Sigmoid colon (tissue), 7 donors: ENCODE results near the gene MAST4. TPM values are rescaled to one million over a fixed set of nuclear protein-coding genes. Genes with fewer than 3 reads are reported as not detected.

Experiments
- DNase-seq: peaks from one replicate; pipeline ENCODE4 v3.0.0-alpha.2; 2019
- H3K27ac ChIP-seq, 4 donors: fragments of 200-600 bp; sonication (generic); one replicate each; pipeline ENCODE4 v1.5.1; 2016 to 2019; ENCODE audit warnings: mild to moderate bottlenecking in 1 of 4
- H3K27me3 ChIP-seq, 3 donors: fragments of 200-600 bp; sonication (generic); one replicate each; pipeline ENCODE4 v1.5.1; 2019; ENCODE audit warnings: mild to moderate bottlenecking in 1 of 3
- H3K36me3 ChIP-seq, 4 donors: fragments of 200-600 bp; sonication (generic); one replicate each; pipeline ENCODE4 v1.5.1; 2016 to 2019
- H3K4me1 ChIP-seq, 4 donors: fragments of 200-600 bp; sonication (generic); one replicate each; pipeline ENCODE4 v1.5.1; 2017 to 2019
- H3K4me3 ChIP-seq, 4 donors: fragments of 200-600 bp; sonication (generic); one replicate each; pipeline ENCODE4 v1.5.1; 2017 to 2019; ENCODE audit warnings: mild to moderate bottlenecking in 2 of 4, moderate library complexity in 1 of 4
- H3K9me3 ChIP-seq, 4 donors: fragments of 200-600 bp in 3 of 4; sonication (generic) in 3 of 4; one replicate each; pipeline versions ENCODE4 v1.5.1 to v1.6.1; 2013 to 2019
- CTCF ChIP-seq, 4 experiments: fragments of 450-650 bp in 3 of 4; fragments of 200-600 bp in 1 of 4; IDR thresholded peaks; one replicate each; pipeline ENCODE4 v1.5.1; 2016 to 2019; ENCODE audit warnings: antibody characterized with exemption in 4 of 4, mild to moderate bottlenecking in 3 of 4, moderate library complexity in 2 of 4
- EP300 ChIP-seq, 4 donors: sonication (generic); formaldehyde crosslinking; IDR thresholded peaks; one replicate each; pipeline ENCODE4 v1.6.1; 2017; ENCODE audit warnings: antibody characterized with exemption in 4 of 4
- POLR2A ChIP-seq, 2 donors: fragments of 450-650 bp; IDR thresholded peaks; one replicate each; pipeline ENCODE4 v1.6.1; 2016; ENCODE audit warnings: antibody characterized with exemption in 2 of 2, mild to moderate bottlenecking in 2 of 2, moderate library complexity in 2 of 2
- POLR2AphosphoS5 ChIP-seq, 4 donors: sonication (generic); formaldehyde crosslinking; IDR thresholded peaks; one replicate each; pipeline ENCODE4 v1.6.1; 2017; ENCODE audit warnings: antibody characterized with exemption in 4 of 4
- WGBS, 2 donors: extraction: QIAGEN DNeasy Blood & Tissue Kit; methylation state at CpG; one replicate each; pipeline ENCODE4 v1.1.7; 2013; 5-methylcytosine and 5-hydroxymethylcytosine counted together
- intact Hi-C: fragments of 100-400 bp; cut with DNase I; formaldehyde crosslinking; loops from one replicate; pipeline ENCODE4 v1.15.1; 2023
- polyA plus RNA-seq, 3 donors: library from polyadenylated mRNA; stranded (reverse); fragments of 200-250 nt; gene quantifications; one replicate each; pipeline ENCODE4 v1.2.3, GENCODE V29; 2013
- total RNA-seq, 4 donors: library from RNA; depleted of rRNA; stranded (reverse); fragments of >200 nt; gene quantifications; one replicate each; pipeline ENCODE4 v1.1.0, GENCODE V29; 2016
- donor health status: healthy with polysubstance abuse.
- donor health status: Bipolar disorder and iron deficiency.
- donor health status: healthy.

Gene MAST4
- total and polyA plus RNA-seq, 7 donors, result 1.6 to 30.7 (median 15.7) TPM

DNA sequence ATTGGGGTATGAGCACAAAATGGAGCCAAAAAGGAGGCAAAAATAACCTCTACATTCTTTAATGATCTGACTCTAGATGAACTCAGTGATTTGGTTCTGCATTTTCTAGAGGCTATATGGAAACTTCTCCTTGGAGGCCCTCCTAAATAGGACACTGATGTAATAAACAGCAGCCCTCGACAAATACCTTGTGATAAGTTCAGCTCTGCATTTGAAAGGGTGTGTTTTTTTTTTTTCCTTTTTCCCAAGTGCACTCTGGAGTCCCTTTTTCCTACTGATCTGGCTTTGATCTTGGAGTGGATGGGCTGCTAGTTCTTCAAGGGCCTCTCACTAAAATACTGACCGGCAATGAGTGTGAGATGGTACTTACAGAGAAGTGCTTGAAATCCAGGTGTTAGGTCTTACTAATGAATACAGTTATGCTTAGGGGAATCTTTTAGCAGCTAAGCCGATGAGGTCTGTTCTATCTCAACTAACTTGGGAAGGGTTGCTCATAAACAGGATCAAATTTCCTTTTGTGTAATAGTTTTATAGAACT lies 161.7 kb downstream of the MAST4 start:
- Histone ChIP-seq H3K4me1 (no peaks in the 10 kb centered on the region), H3K4me3 (no peak overlapping the region), H3K27me3 (no peaks in the 10 kb centered on the region), H3K9me3 (no peaks in the 10 kb centered on the region), H3K36me3 (no peaks in the 10 kb centered on the region), H3K27ac (no peak overlapping the region)
- intact Hi-C loops, result no loop called here
- no peak for TF ChIP-seq CTCF (IDR thresholded peaks at IDR 0.05)
- no peak for TF ChIP-seq POLR2A (IDR thresholded peaks at IDR 0.05)
- TF ChIP-seq EP300 (IDR thresholded peaks at IDR 0.05), result no peak
- TF ChIP-seq POLR2AphosphoS5 (IDR thresholded peaks at IDR 0.05), result no peak
- 56 to 74% methylated on average over 3 of the region's 3 CpGs for WGBS, 2 donors
- no peak for DNase-seq

DNA sequence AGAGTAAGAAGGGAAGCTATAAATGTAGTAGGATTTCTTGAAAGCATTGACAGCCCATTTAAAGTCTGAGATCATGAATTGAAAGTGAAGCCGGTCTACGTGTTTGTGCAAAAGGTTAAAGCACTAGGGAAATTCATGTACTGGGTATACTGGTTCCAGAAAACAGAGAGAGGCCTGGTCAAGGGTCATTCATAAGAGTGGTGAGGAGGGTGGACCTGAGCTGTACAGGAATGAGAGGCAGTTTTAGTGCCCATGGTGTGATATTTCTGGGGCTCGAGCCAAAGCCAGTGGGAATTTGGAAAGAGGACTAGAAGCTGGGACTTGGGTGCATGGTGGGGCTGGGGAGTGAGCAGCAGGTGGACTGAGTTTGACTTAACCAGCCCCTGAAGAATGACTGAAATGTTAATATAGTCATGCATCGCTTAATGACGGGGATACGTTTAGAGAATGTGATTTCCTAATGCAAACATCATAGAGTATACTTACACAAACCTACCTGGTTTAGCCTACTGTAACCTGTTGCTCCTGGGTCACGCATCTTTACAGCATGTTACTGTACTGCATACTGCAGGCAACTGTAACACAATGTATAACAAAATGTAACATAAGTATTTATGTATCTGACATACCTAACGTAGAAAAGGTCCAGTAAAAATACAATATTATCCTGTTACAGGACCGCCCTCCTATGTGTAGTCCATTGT lies 173.0 kb downstream of the MAST4 start:
- no peak for DNase-seq
- Histone ChIP-seq H3K4me1 (peaks cover 0 to 17% (median 13%) of the 10 kb centered on the region in 4 donors), H3K9me3 (no peaks in the 10 kb centered on the region), H3K27me3 (no peaks in the 10 kb centered on the region), H3K36me3 (no peaks in the 10 kb centered on the region), H3K27ac (no peak overlapping the region), H3K4me3 (no peak overlapping the region)
- WGBS, 2 donors, result 77 to 90% methylated on average over 9 of the region's 9 CpGs
- intact Hi-C loops, result no loop called here
- no peak for TF ChIP-seq CTCF (IDR thresholded peaks at IDR 0.05)
- no peak for TF ChIP-seq POLR2A (IDR thresholded peaks at IDR 0.05)
- no peak for TF ChIP-seq POLR2AphosphoS5 (IDR thresholded peaks at IDR 0.05)
- no peak for TF ChIP-seq EP300 (IDR thresholded peaks at IDR 0.05)

DNA sequence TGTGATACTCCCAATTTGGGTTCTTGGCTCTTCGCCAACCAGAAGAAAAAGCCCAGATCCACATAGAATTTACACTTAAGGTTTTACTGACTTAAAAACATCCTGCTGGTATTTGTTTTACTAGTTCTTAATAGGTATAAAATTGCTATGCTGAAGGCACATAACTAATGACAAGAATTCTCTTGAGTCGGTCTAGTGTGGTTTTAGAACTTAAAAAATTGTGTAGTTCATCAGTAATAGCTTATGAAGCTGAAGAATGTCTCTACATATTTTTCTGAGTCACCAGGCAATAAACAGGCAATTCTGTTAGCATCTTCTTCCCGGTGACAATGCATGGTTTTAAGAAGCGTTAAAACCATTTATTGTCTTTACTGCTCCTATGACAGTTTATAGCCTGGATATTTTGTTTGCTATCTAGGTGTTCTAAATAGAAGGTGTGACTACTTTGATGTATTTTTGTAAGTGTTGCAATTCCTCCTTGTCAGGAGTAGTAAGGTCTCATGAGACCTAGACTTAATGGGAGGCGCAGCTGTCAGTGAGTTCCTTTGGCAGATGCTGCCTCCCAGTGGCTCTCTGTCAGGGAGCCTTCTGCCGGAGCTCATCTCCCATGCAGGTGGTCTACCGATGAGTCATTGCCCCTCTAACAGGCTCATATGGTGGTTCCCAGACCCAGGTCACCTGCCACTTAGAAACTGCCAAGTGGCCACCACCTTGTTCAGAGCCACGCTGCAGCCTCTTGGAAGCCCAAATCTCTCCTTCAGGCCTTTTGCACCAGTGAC lies 173.8 kb downstream of the MAST4 start:
- DNase-seq, result no peak
- Histone ChIP-seq H3K4me3 (no peak overlapping the region), H3K27ac (no peak overlapping the region), H3K4me1 (peaks cover 0 to 17% (median 13%) of the 10 kb centered on the region in 4 donors), H3K36me3 (no peaks in the 10 kb centered on the region), H3K27me3 (no peaks in the 10 kb centered on the region), H3K9me3 (no peaks in the 10 kb centered on the region)
- WGBS, 2 donors, result 42 to 65% methylated on average over 8 of the region's 8 CpGs
- no peak for TF ChIP-seq EP300 (IDR thresholded peaks at IDR 0.05)
- TF ChIP-seq POLR2AphosphoS5 (IDR thresholded peaks at IDR 0.05), result no peak
- TF ChIP-seq POLR2A (IDR thresholded peaks at IDR 0.05), result no peak
- TF ChIP-seq CTCF (IDR thresholded peaks at IDR 0.05), result no peak
- intact Hi-C loops, result loop anchor here (10.0 kb wide), 1 partner anchor 595 kb away; no protein-coding TSS in a partner anchor

- peaks cover 0 to 3% (median 0%) of the 10 kb centered on the region in 4 donors for H3K9me3 ChIP-seq
- intact Hi-C loops, result loop anchor here (10.0 kb wide), 1 partner anchor 603 kb away; no protein-coding TSS in a partner anchor
- H3K36me3 ChIP-seq, result no peaks in the 10 kb centered on the region
- no peaks in the 10 kb centered on the region for H3K4me1 ChIP-seq
- WGBS, 2 donors, result 94 to 95% methylated on average over 3 of the region's 3 CpGs
- no peak overlapping the region for H3K4me3 ChIP-seq
- DNase-seq, result no peak
- no peak overlapping the region for H3K27ac ChIP-seq
- TF ChIP-seq POLR2AphosphoS5 (IDR thresholded peaks at IDR 0.05) (no peak), CTCF (IDR thresholded peaks at IDR 0.05) (no peak), POLR2A (IDR thresholded peaks at IDR 0.05) (no peak), EP300 (IDR thresholded peaks at IDR 0.05) (no peak)
- no peaks in the 10 kb centered on the region for H3K27me3 ChIP-seq
These were observed 181.7 kb downstream of the MAST4 start for GRCh38 chr5:66777868-66778267.
